ENCODE results near the gene HPCAL4.

HPCAL4 gene

GRCh38 chr1:39720094-39720999 is 29.1 kb upstream of the HPCAL4 start:
- Mint-ChIP-seq H3K27me3 (peaks cover 42% of the 10 kb centered on the region), H3K27ac (no peak overlapping the region), H3K4me3 (no peak overlapping the region), H3K4me1 (ENCODE audit: low read depth) (peaks cover 2% of the 10 kb centered on the region), H3K36me3 (ENCODE audit: low read depth) (no peaks in the 10 kb centered on the region), H3K9me3 (no peaks in the 10 kb centered on the region)
- DNase-seq, result no peak

GRCh38 chr1:39717809-39718208 is 26.6 kb upstream of the HPCAL4 start:
- no peak overlapping the region for H3K27ac Mint-ChIP-seq
- H3K4me1 Mint-ChIP-seq (ENCODE audit: low read depth), result peaks cover 2% of the 10 kb centered on the region
- no peak overlapping the region for H3K4me3 Mint-ChIP-seq
- no peak for DNase-seq
- H3K36me3 Mint-ChIP-seq (ENCODE audit: low read depth), result no peaks in the 10 kb centered on the region
- H3K27me3 Mint-ChIP-seq, result peaks cover 39% of the 10 kb centered on the region
- H3K9me3 Mint-ChIP-seq, result no peaks in the 10 kb centered on the region

- Mint-ChIP-seq H3K27me3 (peaks cover 36% of the 10 kb centered on the region), H3K4me1 (ENCODE audit: low read depth) (no peaks in the 10 kb centered on the region), H3K9me3 (no peaks in the 10 kb centered on the region), H3K27ac (no peak overlapping the region), H3K4me3 (no peak overlapping the region), H3K36me3 (ENCODE audit: low read depth) (no peaks in the 10 kb centered on the region)
- no peak for DNase-seq
These were observed 22.3 kb upstream of the HPCAL4 start for GRCh38 chr1:39713557-39713956.

- no peak for DNase-seq
- Mint-ChIP-seq H3K27ac (no peak overlapping the region), H3K9me3 (no peaks in the 10 kb centered on the region), H3K4me1 (ENCODE audit: low read depth) (no peaks in the 10 kb centered on the region), H3K27me3 (peaks cover 25% of the 10 kb centered on the region), H3K36me3 (ENCODE audit: low read depth) (no peaks in the 10 kb centered on the region), H3K4me3 (no peak overlapping the region)
These were observed 20.7 kb upstream of the HPCAL4 start for GRCh38 chr1:39711966-39712340.

GRCh38 chr1:39711104-39711965 is 20.1 kb upstream of the HPCAL4 start:
- H3K27ac Mint-ChIP-seq, result no peak overlapping the region
- H3K4me3 Mint-ChIP-seq, result no peak overlapping the region
- H3K27me3 Mint-ChIP-seq, result peaks cover 19% of the 10 kb centered on the region
- no peak for DNase-seq
- H3K36me3 Mint-ChIP-seq (ENCODE audit: low read depth), result no peaks in the 10 kb centered on the region
- no peaks in the 10 kb centered on the region for H3K4me1 Mint-ChIP-seq (ENCODE audit: low read depth)
- no peaks in the 10 kb centered on the region for H3K9me3 Mint-ChIP-seq

- H3K4me1 Mint-ChIP-seq (ENCODE audit: low read depth), result no peaks in the 10 kb centered on the region
These were observed 16.3 kb upstream of the HPCAL4 start for GRCh38 chr1:39707506-39707905.

GRCh38 chr1:39704757-39705156 is 13.5 kb upstream of the HPCAL4 start:
- Mint-ChIP-seq H3K9me3 (no peaks in the 10 kb centered on the region), H3K36me3 (ENCODE audit: low read depth) (no peaks in the 10 kb centered on the region), H3K27ac (no peak overlapping the region), H3K4me3 (no peak overlapping the region), H3K27me3 (peaks cover 12% of the 10 kb centered on the region), H3K4me1 (ENCODE audit: low read depth) (no peaks in the 10 kb centered on the region)
- no peak for DNase-seq

More at GRCh38 chr1:39707506-39707905, 16.3 kb upstream of the HPCAL4 start:
- Mint-ChIP-seq H3K36me3 (ENCODE audit: low read depth) (no peaks in the 10 kb centered on the region), H3K9me3 (no peaks in the 10 kb centered on the region), H3K27ac (no peak overlapping the region), H3K4me3 (no peak overlapping the region), H3K27me3 (peaks cover 6% of the 10 kb centered on the region)
- no peak for DNase-seq

- Mint-ChIP-seq H3K4me1 (ENCODE audit: low read depth) (no peaks in the 10 kb centered on the region), H3K27ac (no peak overlapping the region), H3K36me3 (ENCODE audit: low read depth) (no peaks in the 10 kb centered on the region)
These were observed 9.8 kb upstream of the HPCAL4 start for GRCh38 chr1:39701049-39701439.

GRCh38 chr1:39700348-39700747 is 9.1 kb upstream of the HPCAL4 start:
- no peaks in the 10 kb centered on the region for H3K36me3 Mint-ChIP-seq (ENCODE audit: low read depth)
- H3K4me3 Mint-ChIP-seq, result no peak overlapping the region
- H3K9me3 Mint-ChIP-seq, result no peaks in the 10 kb centered on the region
- peaks cover 9% of the 10 kb centered on the region for H3K27me3 Mint-ChIP-seq
- no peak overlapping the region for H3K27ac Mint-ChIP-seq
- H3K4me1 Mint-ChIP-seq (ENCODE audit: low read depth), result no peaks in the 10 kb centered on the region
- DNase-seq, result no peak

More at GRCh38 chr1:39701049-39701439, 9.8 kb upstream of the HPCAL4 start:
- Mint-ChIP-seq H3K9me3 (no peaks in the 10 kb centered on the region), H3K4me3 (no peak overlapping the region), H3K27me3 (peaks cover 9% of the 10 kb centered on the region)
- DNase-seq, result no peak

GRCh38 chr1:39699419-39699818 is 8.2 kb upstream of the HPCAL4 start:
- H3K4me3 Mint-ChIP-seq, result no peak overlapping the region
- no peak for DNase-seq
- no peaks in the 10 kb centered on the region for H3K36me3 Mint-ChIP-seq (ENCODE audit: low read depth)
- no peak overlapping the region for H3K27ac Mint-ChIP-seq
- H3K4me1 Mint-ChIP-seq (ENCODE audit: low read depth), result peaks cover 9% of the 10 kb centered on the region
- no peaks in the 10 kb centered on the region for H3K9me3 Mint-ChIP-seq
- peaks cover 9% of the 10 kb centered on the region for H3K27me3 Mint-ChIP-seq

GRCh38 chr1:39698568-39698967 is 7.3 kb upstream of the HPCAL4 start:
- Mint-ChIP-seq H3K4me1 (ENCODE audit: low read depth) (peaks cover 13% of the 10 kb centered on the region), H3K27me3 (peaks cover 9% of the 10 kb centered on the region), H3K4me3 (no peak overlapping the region), H3K27ac (no peak overlapping the region), H3K36me3 (ENCODE audit: low read depth) (no peaks in the 10 kb centered on the region), H3K9me3 (no peaks in the 10 kb centered on the region)
- DNase-seq, result no peak

- Mint-ChIP-seq H3K27ac (no peak overlapping the region), H3K36me3 (ENCODE audit: low read depth) (no peaks in the 10 kb centered on the region), H3K4me3 (no peak overlapping the region), H3K9me3 (no peaks in the 10 kb centered on the region), H3K4me1 (ENCODE audit: low read depth) (peaks cover 22% of the 10 kb centered on the region), H3K27me3 (peaks cover 18% of the 10 kb centered on the region)
- no peak for DNase-seq
These were observed 5.2 kb upstream of the HPCAL4 start for GRCh38 chr1:39696448-39696847.

- Mint-ChIP-seq H3K4me3 (no peak overlapping the region), H3K9me3 (no peaks in the 10 kb centered on the region), H3K27ac (no peak overlapping the region), H3K36me3 (ENCODE audit: low read depth) (no peaks in the 10 kb centered on the region), H3K27me3 (peaks cover 21% of the 10 kb centered on the region), H3K4me1 (ENCODE audit: low read depth) (peaks cover 34% of the 10 kb centered on the region)
- DNase-seq, result no peak
These were observed 3.8 kb upstream of the HPCAL4 start for GRCh38 chr1:39695016-39695415.

GRCh38 chr1:39694026-39694425 is 2.8 kb upstream of the HPCAL4 start:
- no peaks in the 10 kb centered on the region for H3K9me3 Mint-ChIP-seq
- H3K4me1 Mint-ChIP-seq (ENCODE audit: low read depth), result peaks cover 40% of the 10 kb centered on the region
- no peak for DNase-seq
- H3K4me3 Mint-ChIP-seq, result no peak overlapping the region
- H3K36me3 Mint-ChIP-seq (ENCODE audit: low read depth), result no peaks in the 10 kb centered on the region
- H3K27me3 Mint-ChIP-seq, result peaks cover 22% of the 10 kb centered on the region
- H3K27ac Mint-ChIP-seq, result no peak overlapping the region

Measured in activated T-cell treated with anti-CD3 and anti-CD28 coated beads, Interleukin-2, amount 50 U/mL, for 24 hours (primary cell).